ENCODE data around the gene ITGAD.

ITGAD gene

DNA sequence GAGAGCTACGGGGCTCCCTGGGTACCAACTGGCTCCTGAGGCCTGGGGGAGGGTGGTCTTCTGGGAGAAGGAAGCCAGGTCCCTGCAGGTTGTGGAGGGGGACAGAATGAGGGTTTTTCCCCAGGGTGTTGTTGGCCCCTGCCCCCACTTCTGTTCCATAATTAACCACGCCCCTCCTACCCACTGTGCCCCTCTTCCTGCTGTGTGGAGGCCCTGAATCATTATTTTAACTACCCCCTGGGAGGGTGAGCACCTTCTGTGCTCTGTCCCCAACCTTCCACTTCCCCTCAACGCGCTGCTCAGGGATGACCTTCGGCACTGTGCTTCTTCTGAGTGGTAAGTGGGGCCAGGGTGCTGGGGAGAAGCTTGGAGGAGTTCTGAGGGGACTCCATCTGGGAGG, at the start of gene ITGAD:
Gene ITGAD (plus strand): TSS at position 280 of the 400 bp plus-strand sequence. CDS start 26 bp downstream, at position 306.
- DNase-seq (ENCODE audit: low read depth, low spot score): no peak

DNA sequence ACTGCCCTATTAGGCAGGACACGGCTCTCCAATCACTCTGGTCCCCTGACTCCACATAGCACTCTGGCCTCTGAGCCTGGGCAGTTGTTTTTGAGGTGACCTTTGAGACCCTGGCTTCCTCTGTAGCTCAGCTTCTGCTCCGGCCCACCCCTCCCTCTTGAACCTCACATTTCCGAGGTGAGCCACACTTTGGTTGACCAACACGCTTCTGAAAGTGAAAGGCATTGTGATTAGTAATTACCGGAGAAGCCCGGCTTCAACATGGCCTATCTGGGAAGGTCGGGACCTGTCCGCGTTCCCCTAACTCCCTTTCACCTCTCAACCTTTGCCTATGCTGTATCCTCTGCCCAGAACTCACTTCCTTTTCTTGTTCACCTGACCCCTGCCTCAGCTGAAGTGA, 48.4 kb upstream of the ITGAD start:
- no peak for DNase-seq (ENCODE audit: low read depth, low spot score)

- no peak for DNase-seq (ENCODE audit: low read depth, low spot score)
Measured at GRCh38 chr16:31347445-31347844, 45.7 kb upstream of the ITGAD start.

GRCh38 chr16:31348579-31348978, 44.6 kb upstream of the ITGAD start:
- no peak for DNase-seq (ENCODE audit: low read depth, low spot score)

DNA sequence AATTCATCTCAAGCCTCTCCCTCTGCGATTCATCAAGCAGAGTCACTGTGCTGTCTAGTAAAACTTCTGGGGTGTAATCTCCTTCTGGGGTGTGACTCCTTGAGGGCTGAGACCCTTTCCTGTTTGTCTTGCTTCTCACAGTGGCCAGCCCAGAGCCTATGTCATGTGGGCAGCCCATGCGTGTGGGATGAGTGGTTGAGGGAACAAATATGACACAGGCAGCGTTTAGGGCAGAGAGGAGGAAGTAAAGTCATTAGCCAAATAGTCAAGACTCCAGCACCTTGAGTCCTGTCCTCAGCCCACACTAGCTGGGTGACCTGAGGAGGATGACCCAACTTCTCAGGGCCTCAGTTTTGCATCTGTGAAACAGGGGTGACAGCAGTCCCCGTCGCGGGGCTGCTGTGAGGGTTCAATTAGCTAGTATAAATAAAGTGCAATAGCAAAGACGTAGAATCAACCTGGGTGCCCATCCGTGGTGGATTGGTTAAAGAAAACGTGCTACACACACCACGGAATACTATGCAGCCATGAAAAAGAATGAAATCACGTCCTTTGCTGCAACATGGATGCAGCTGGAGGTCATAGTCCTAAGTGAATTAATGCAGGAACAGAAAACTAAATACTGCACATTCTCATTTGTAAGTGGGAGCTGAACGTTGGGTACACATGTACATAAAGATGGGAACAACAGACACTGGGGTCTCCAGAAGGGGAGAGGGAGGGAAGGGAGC, 42.7 kb upstream of the ITGAD start:
- DNase-seq (ENCODE audit: low read depth, low spot score): no peak

- DNase-seq (ENCODE audit: low read depth, low spot score): no peak
Measured at GRCh38 chr16:31351246-31351941, 41.7 kb upstream of the ITGAD start.

- no peak for DNase-seq (ENCODE audit: low read depth, low spot score)
Measured at GRCh38 chr16:31351942-31352325, 41.2 kb upstream of the ITGAD start.

DNA sequence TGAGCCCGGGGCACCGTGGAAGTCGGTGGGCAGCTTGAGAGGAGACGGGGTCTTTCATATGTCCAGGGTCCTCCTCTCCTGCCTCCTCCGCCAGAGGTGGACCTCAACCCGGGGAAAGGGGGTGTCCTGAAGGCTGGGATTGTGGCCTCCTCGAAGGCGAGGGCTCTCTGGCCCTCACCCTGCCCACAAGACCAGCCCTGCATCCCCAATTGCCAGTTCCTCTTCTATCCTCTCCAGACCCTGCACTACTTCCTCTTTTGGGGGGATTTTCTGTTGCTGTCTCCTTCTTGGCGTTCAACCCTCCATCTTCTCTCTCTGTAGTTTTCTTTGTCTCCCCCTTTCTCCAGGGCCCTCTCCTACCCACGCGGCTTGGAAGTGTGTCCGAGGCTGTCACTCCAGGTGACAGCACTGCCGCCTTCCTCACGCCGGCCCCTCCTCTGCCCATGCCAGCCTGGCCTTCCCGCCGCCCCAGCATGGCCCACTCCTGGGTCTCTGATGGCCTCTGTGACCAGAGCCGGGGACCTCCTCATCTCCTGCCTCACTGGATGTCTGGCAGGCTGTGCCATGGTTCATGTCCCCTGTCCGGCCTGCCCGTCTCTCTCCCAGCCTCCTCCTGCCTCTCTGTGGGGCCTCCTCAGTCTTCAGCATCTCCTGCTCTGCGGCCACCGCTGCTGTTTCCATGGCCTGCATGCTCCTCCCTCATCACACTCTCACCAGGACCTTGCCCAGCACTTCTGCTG, 40.6 kb upstream of the ITGAD start:
- no peak for DNase-seq (ENCODE audit: low read depth, low spot score)

- peak; percentile 16 for DNase-seq (ENCODE audit: low read depth, low spot score)
Measured at GRCh38 chr16:31354394-31355291, 38.5 kb upstream of the ITGAD start, which contains the start of gene ITGAX. TSS of gene ITGAX (plus strand) at chr16:31355176. CDS start at chr16:31355255, 79 bp downstream.

DNA sequence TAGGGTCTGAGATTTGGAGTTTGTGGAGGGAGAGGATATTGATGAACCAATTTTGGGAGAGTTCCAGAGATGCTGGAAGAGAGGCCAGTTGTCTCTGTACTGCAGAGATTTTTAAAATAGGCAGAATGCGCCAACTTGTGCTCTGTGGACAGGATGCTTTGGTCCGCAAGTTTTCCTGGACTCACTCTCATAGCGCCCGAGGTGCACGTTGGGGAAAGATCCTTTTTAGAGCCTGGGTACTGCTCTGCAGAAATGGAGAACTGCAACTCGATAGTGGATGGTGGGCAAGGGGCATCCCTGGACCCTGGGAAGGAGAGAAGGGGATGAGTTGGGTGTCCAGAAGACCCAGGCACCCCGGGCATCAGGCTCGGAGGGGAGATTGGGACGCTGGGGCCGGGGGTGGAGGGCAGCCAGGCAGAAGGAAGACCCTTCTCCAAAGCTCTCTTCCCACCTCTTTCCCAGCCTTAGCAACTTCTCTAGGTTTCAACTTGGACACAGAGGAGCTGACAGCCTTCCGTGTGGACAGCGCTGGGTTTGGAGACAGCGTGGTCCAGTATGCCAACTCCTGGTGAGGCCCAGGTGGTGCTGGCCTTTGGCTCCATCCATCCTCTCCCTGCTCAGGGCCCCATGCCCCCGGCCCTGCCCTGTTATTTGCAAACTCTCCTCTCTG, 37.6 kb upstream of the ITGAD start:
- no peak for DNase-seq (ENCODE audit: low read depth, low spot score)

- no peak for DNase-seq (ENCODE audit: low read depth, low spot score)
Measured at GRCh38 chr16:31356566-31357323, 36.4 kb upstream of the ITGAD start.

DNA sequence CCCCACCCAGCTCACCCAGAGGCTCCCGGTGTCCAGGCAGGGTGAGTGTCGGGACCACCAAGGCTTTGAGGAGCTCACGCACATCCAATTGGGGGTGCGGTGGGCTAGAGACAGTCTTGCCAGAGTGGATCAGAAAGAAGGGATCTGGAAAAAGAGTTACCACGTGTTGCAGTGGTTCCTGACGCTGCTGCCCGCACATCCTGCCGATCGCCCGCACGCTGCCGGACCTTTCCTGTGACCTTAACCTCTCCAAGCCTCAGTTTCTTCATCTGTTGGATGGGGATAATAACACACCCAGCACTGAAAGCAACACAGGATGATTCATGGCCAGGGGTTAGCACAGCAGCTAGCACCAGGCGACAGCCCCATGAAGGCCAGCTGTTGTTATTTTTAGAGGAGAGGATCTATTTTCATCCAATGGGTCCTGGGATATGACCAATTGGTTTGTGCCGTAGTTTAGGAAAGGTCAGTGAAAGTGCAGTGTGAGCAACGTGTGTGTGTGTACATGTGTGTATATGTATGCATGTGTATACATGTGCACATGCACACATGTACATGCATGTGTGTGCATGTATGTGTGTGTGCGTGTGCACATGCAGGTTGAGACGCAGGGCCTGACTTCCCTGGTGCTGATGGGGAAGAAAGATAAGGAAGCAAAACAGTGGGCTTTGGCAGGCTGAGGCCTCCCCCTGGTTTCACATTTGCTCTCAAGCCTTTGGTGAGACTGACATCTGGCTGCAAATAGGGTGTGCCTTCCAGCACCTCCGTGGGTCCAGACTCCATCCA, 35.6 kb upstream of the ITGAD start:
- no peak for DNase-seq (ENCODE audit: low read depth, low spot score)

DNA sequence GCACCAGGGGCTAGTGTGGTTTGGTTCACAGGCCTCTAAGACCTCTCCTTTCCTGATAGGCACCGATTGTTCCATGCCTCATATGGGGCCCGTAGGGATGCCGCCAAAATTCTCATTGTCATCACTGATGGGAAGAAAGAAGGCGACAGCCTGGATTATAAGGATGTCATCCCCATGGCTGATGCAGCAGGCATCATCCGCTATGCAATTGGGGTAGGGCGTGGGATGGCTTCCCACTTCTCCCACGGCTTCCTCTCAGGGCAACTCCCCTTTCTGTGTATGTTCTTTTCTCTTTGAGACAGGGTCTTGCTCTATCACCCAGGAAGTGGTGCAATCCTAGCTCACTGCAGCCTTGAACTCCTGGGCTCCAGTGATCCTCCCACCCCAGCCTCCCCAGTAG, 32.9 kb upstream of the ITGAD start:
- no peak for DNase-seq (ENCODE audit: low read depth, low spot score)

- no peak for DNase-seq (ENCODE audit: low read depth, low spot score)
Measured at GRCh38 chr16:31361201-31362110, 31.7 kb upstream of the ITGAD start.

DNA sequence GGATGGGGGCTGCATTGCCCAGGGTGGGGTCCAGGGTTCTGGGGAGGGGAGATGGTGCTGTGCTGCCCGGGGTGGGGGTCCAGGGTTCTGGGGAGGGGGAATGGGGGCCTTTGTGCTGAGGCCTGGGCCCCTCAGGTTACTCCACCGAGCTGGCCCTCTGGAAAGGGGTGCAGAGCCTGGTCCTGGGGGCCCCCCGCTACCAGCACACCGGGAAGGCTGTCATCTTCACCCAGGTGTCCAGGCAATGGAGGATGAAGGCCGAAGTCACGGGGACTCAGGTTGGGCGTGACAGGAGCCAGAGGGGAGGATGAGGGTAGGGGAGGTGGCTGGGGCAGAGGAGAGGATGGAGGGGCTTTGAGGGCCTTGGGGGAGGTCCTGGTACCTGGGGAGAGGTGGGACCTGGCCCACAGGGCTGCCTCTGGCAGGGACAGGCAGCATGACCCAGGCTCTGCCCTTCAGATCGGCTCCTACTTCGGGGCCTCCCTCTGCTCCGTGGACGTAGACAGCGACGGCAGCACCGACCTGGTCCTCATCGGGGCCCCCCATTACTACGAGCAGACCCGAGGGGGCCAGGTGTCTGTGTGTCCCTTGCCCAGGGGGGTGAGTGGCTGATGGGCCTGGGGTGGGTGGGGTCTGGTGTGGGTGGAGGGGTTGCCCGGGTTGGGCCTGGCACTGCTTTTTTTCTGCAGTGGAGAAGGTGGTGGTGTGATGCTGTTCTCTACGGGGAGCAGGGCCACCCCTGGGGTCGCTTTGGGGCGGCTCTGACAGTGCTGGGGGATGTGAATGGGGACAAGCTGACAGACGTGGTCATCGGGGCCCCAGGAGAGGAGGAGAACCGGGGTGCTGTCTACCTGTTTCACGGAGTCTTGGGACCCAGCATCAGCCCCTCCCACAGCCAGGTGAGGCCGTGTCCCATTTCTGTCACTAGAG, 30.4 kb upstream of the ITGAD start:
- DNase-seq (ENCODE audit: low read depth, low spot score): no peak

DNA sequence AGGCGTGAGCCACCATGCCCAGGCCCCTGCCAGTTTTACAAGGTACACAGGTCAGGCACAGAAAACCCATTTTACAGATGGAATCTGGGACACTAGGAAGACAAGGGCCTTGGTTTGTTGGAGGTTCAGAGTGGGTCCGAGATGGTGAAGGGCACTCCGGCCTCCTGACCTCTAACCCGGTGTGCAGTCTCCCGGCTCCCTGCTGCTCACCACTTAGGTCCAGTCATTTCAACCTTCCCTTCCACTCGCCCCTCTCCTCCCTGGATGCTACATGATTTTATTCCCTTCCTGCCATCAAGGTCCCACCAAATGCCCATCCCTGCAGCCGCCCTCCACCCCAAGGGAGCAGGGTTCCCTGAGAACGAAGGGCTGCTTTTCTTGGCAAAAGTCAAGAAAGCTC, 29.4 kb upstream of the ITGAD start:
- no peak for DNase-seq (ENCODE audit: low read depth, low spot score)

DNA sequence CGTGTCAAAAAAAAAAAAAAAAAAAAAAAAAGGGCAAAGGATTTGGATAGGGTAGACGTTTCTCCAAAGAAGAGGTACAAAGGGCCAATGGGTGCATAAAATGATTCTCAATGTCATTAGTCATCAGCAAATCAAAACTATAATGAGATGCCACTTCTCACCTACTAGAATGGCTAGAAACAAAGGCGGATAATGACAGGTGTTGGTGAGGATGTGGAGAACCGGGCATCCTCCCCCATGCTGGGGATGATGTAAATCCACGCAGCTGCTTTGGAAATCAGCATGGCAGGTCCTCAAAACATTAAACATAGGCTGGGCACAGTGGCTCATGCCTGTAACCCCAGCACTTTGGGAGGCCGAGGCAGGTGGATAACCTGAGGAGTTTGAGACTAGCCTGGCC, 28.7 kb upstream of the ITGAD start:
- no peak for DNase-seq (ENCODE audit: low read depth, low spot score)
